NCI-H1092 treated with DMSO at 0.1 percent for 48 hours (cell line): Measurements from ENCODE around the gene HSPBP1.
"Not testable (repeated sequence)": the region's sequence is repeated elsewhere in the genome, so short reads cannot be mapped to it uniquely, and the experiment has no call there.

Experiments
- DNase-seq: peaks from one replicate; lab custom pipeline; 2025; lab: John Stamatoyannopoulos, UW

HSPBP1 gene

DNA sequence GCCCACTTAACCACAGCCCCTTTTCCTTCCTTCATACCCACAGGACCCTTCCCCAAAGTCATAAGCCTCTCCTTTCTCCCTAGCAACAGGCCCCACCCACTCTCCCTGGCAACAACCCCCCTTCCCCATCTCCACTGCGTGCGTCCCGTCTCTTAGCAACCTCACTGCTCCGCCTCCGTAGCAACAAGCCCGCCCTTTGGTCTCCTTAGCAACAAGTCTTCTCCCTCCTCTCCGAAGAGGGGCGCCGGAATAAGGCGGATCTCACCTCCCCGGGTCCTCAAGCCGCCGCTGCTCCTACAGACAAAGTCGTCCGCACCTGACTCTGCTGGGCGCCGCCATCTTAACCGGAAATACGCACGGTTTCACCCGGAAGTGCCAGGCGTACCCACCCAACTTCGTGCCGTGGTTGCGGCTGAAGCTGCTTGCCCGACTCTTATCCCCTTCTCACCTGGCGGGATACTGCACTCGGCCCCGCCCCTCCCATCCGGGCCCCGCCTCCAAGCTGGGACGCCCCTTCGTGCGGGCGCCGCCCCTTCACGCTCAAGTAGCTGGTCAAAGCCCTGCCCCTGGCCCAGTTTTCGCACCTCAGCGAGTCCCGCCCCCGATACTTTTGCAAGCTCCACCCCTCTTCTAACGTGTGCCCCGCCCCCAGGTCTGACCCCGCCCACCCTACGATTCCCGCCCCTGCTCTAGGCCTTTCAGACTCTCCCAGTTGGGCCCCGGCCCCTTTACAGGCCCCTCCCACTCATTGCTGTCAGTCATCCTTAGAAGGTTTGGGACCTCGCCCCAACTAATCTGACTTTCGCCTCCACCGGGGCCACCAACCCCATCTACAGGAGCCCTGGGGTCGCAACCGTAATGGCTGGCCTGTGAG is at the start of gene HSPBP1:
TSS of gene HSPBP1 (minus strand) at position 341 of the 874 bp plus-strand sequence. CDS start 502 bp downstream, outside the sequence.
- DNase-seq: peak; percentile 87

GRCh38 chr19:55328774-55329318 is 48.9 kb upstream of the HSPBP1 start:
- DNase-seq: not testable (repeated sequence)

- no peak for DNase-seq
Measured at GRCh38 chr19:55325172-55325571, 45.3 kb upstream of the HSPBP1 start, which contains the start of gene TMEM150B. Gene TMEM150B, minus strand, starts transcription at chr19:55325341. Its CDS starts 4,305 bp downstream, at chr19:55321036.

DNA sequence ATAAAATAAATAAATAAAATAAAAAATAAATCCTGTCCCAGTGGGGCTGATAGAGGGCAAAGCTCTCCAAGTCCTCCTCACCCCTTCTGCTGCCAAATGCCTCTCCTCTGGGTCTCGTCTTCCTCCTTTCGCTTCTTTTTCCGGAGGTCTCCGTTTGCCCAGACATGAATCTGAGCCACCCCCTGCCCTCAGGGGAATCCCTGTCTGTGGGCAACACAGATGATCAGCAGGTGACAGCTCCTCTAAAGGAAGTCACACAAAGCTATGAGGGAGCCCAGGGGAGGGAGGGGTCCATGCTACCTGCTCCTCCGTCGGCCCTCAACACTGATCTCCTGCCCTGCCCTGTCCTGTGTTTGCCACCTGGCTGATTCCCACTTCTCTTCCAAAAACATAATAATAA is 44.8 kb upstream of the HSPBP1 start:
- no peak for DNase-seq

GRCh38 chr19:55322204-55322885 is 42.4 kb upstream of the HSPBP1 start:
- DNase-seq: no peak

- DNase-seq: no peak
Measured at GRCh38 chr19:55321466-55322137, 41.7 kb upstream of the HSPBP1 start.

GRCh38 chr19:55320844-55321419 is 41.0 kb upstream of the HSPBP1 start:
- DNase-seq: no peak

- peak; percentile 0 for DNase-seq
Measured at GRCh38 chr19:55319785-55320184, 39.9 kb upstream of the HSPBP1 start.

DNA sequence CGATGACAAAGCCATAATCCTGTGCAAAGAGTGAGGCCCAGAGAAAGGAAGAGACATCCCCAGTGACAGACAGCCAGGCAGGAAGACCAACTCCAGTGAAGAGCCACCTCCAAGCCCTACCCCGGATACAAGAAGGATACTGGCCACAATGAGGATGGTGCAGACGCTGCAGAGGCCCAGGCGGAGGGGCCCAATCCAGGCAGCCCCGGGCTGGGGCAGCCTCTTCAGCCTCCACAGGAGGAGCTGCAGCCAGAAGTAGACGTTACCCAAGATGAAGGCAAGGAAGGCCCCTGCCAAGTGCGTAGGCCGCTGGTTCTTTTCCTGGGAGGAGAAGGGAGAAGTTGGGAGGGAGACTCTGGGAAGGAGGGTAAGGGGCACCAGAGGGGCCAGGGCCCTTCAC is 36.7 kb upstream of the HSPBP1 start:
- DNase-seq: no peak

GRCh38 chr19:55315956-55316525 is 36.1 kb upstream of the HSPBP1 start:
- no peak for DNase-seq

GRCh38 chr19:55314396-55314795 is 34.5 kb upstream of the HSPBP1 start:
- no peak for DNase-seq

- no peak for DNase-seq
Measured at GRCh38 chr19:55312621-55313512, 33.0 kb upstream of the HSPBP1 start.

- DNase-seq: no peak
Measured at GRCh38 chr19:55311797-55312196, 31.9 kb upstream of the HSPBP1 start.

DNA sequence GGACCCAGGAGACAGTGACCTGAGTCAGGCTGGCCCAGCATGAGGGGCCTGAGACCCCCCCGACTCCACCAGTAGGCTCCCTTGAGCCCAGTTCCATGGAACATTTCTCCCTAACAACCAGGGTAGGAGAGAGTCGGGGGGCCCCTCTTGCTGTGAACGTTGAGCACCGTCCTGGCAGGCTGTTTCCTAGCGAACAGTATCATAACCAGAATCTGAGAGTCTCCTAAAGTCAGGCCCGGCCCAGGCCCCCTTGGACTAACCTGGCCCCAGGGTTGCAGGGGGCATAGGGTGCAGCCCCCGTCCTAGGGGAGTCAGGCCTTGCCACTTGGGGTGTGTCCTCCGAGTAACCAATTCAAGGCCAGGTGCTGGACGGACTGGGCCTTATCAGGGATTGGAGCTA is 31.5 kb upstream of the HSPBP1 start:
- no peak for DNase-seq

DNA sequence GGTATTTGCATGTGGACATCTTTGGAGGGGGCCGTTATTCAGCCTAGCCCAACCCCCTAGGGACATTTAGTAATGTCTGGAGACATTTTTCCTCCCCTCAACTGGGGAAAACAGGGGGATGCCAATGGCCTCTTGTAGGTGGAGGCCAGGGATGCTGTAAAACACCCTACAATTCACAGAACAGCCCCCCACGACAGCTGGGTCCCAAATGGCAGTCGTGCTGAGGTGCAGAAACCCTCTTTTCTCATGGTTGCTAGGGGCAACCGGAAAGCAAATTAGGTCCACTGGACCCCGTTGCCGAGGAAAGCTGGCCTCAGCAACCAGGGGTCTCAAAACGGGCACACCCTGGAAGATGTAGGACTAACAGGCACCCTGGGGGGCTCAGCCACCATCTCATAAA is 30.6 kb upstream of the HSPBP1 start:
- no peak for DNase-seq

GRCh38 chr19:55309448-55309847 is 29.5 kb upstream of the HSPBP1 start:
- DNase-seq: no peak

- DNase-seq: no peak
Measured at GRCh38 chr19:55308281-55308680, 28.4 kb upstream of the HSPBP1 start.

DNA sequence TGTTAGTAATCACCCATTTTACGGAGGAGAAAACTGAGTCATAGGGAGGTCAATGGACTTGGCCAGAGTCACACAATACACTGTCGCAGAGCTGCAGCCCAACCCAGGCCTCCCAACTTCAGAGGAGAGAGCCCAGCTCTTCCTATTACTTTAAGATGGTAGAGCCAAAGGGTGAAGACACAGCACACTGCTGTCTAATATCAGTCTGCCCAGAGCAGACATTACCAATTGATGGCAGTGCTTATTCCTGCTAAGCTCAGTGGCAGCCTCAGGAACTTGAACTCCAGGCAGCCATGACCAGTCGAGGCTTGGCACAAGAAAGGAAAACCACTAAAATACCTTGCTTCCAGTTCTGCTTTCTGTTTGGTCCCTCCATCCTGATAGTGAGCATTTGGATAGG is 26.8 kb upstream of the HSPBP1 start:
- DNase-seq: no peak

GRCh38 chr19:55305983-55306562 is 26.2 kb upstream of the HSPBP1 start:
- DNase-seq: no peak

DNA sequence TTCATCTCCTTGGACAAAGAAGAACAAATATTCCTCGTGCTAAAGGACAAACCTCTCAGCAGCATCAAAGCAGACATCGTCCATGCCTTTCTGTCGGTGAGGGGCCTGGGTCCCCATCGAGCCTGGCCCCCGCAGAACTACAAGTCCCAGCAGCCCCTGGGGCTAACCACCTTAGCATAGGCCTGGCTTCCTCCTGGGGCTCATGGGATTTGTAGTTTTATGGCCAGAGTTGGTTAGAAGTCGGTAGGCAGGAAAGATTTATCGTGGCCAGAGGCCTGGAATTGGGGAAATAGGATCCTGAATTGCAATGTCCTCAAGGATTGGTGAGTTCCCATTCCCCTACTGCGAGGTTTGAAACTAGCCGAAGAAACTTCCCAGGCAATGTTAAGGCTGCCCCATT is 25.6 kb upstream of the HSPBP1 start:
- peak; percentile 1 for DNase-seq
